ENCODE data around the gene SPEM1.
"Not testable (repeated sequence)": the region's sequence is repeated elsewhere in the genome, so short reads cannot be mapped to it uniquely, and the experiment has no call there.

SPEM1 gene

DNA sequence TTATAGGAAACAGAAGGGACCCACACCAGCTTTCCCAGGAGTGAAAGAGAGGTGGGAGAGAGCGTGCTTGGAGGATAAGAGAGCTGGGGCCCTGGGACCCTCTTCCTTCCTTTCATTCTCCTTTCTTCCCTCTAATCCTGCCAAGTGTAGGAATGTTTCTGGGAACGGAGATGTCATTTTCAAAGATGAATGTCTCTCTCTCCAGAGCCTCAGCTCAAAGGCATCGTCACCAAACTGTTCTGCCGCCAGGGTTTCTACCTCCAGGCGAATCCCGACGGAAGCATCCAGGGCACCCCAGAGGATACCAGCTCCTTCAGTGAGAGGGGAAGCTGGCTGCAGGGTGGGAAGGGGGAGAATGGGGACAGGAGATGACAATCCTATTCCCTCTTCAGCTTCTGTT lies 21.1 kb downstream of the SPEM1 start:
- no peak for DNase-seq (ENCODE audit: low read depth)

DNA sequence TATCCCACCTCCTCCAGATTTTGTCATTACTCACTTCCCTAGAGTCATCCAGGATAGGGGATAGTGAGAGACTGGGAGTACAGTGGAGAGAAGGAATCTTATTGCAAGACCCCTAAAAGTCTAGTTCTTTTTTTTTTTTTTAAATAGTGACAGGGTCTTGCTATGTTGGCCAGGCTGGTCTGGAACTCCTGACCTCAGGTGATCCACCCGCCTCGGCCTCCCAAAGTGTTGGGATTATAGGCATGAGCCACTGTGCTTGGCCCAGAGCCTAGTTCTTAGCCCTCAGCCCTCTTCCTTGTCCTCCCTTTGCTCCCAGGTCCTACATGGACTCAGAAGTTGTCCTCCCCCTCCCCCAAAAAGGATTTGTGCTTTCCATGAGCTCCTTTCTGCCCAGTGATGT lies 22.0 kb downstream of the SPEM1 start:
- DNase-seq (ENCODE audit: low read depth): no peak

DNA sequence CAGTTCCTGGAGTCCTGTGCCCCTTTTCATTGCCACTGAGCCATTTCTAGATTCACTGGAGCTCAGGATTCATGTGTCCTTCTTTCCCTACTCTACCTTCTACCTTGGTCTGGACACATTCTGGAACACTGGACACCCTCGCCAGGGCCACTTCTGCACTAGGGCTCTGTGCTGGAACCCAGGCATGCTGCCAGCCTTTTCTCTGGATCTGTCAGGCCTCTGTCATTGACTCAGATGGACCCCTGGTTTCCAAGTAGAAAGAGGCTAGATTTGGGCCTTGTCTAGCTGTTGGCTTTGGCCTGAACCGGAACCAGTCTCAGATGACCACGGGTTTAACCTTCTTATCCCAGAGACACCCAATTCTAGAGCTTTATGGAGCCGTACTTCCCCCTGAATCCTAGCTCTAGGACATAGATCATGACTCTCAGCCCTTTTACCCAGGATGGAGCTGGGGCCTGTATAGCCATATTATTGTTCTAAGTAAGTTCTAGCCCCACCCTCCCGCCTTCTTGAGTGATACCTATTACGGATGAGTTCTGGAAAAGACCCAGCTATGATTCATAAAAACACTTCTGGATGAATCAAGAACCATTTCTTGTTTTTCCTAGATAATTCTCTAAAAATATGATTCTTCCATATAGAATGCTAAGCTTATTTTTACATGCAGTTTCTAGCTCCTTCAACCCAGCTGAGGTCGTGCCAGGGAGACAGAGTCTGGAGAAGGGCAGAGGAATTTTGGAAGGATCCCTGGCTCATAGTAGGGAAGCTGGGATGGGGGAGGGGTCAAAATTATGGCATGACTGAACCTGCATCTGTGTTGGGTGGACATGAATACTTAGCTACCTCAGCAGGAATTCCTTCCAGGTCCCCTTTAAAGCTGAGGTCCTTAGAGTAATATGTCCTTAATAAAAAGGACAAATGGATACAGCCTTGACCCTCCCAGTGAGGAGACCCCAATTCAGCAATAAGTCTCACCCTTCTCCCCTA lies 23.7 kb downstream of the SPEM1 start:
- no peak for DNase-seq (ENCODE audit: low read depth)

DNA sequence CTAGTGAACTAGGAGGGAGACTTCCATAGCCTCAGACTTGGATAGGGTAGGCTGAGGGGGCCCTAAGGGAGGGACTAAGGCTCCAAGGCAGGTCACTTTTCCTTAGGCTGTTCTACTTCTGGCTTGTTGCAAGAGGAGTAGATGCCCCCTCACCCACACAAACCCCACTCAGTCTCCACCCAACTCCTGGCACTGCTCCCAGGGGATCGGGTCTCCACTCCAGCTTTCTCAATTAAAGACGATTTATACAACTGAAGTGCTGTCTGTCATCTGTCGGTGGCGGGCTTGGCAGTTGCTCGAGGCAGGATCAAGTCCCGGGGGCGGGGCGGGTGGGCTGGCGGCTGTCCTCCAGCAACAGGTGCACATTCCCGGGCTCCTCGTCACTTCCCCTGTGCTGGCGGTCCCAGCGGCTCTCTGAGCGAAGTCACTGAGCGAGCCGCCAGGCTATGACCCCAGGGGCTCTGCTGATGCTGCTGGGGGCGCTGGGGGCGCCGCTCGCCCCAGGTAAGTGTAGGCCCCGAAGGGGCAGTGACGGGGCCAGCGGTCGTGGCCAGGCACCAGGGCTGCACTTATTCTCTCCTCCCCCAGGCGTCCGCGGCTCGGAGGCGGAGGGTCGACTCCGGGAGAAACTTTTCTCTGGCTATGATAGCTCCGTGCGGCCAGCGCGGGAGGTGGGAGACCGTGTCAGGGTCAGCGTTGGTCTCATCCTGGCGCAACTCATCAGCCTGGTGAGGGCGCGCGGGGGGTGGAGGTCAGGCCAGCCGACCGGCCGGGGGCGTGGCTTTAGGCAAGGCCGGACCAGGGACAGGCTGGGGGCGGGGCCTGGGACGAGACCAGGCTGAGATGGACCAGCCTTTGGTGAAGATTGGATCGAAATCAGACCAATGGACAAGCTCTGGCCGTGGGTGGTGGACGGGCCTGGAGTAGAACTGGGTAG lies 24.8 kb downstream of the SPEM1 start, which contains the start of gene CHRNB1:
CHRNB1 (plus strand) TSS at position 380 of the 937 bp plus-strand sequence; CDS start at position 447, 67 bp downstream.
- DNase-seq (ENCODE audit: low read depth): no peak

DNA sequence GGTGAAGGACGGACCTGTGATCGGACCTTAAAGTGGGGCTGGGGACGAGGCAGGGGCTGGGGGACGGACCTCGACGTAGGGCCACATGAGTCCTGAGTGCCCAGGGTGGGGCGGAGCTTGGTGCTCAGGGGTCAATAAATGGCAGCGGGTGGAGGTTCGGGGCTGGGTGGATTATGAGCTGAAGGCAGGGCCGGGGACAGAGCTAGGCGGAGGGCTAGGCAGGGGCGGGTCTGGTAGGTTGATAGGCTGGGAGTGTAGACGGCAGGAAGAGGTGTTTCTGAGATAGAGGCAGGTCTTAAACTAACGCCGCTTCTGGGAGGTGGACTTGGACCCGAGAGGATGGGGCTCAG lies 25.5 kb downstream of the SPEM1 start:
- DNase-seq (ENCODE audit: low read depth): no peak

DNA sequence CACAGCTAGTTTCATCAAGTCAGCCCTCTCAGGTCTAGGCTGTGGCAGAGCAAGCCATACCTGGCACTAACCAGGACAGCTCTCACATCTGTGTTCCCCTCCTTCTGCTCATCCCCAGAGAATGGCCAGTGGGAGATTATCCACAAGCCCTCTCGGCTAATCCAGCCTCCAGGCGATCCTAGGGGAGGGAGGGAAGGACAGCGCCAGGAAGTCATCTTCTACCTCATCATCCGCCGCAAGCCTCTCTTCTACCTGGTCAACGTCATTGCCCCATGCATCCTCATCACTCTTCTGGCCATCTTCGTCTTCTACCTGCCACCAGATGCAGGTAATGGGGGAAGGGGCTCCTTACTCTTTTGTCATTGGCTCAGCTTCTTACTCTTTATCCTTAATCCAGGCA lies 28.3 kb downstream of the SPEM1 start:
- no peak for DNase-seq (ENCODE audit: low read depth)

DNA sequence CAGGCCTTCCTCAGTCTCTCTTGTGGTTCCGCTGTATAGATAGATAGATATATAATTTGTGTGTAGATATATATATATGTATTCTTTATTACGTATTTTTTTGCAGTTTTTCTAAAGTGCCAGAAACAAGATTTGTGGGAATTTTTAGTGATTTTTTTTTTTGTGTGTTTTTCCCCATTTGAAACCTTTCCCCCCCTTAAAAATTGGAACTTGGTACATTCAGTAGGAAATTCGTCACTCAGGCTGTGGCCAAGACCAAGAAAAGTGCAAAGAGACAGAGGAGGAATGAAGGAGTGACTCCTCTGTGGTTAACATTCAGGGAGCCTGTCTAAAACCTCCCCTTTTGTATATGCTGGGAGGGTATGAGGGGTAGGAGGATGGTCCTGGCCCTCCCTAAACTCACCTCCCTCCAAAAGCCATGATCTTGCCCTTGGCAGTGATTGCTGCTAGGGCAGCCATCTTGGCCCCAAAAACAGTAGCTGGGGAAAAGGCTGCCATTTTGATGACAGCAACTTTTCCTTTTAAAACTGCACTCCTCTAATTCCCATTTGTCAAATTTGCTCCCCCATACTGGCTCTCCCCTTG lies 39.9 kb downstream of the SPEM1 start:
- DNase-seq (ENCODE audit: low read depth): no peak

DNA sequence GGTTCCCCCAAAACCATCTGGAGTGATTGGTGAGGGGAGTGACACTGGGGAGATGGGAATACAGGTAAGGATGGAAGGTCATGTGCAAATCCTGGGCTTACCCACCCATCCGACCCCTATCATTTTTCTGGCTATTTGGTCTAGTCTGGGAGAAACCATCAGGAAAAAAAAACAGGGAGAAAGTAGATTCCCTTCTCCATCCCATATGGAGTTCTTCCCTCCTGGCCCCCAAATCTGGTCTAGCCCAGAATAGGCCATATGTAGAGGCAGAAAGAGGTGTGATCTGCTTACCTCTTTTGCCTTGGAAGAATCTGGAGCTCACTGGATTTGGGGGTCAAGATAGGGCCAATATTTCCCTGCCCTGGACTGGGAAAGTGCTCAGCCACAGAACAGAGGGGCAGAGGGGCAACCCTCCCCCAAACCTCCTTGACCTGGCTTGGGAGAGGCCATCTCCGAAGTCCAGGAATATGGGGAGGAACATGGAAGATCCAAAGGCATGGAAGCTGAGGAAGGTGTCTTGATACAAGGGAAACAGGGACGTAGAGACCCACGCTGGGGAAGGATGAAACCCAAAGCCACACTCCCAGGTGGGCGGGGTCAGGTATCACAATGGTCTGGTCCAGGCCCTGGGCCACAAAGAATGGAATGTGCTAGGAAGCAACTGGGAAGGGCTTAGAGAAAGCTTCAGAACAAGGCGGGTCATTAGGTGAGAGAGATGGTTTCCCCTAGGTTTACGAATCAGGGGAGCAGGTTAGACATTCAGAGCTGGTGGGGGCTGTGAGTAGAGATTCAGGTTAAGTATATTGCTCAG lies 40.9 kb downstream of the SPEM1 start:
- DNase-seq (ENCODE audit: low read depth): no peak

DNA sequence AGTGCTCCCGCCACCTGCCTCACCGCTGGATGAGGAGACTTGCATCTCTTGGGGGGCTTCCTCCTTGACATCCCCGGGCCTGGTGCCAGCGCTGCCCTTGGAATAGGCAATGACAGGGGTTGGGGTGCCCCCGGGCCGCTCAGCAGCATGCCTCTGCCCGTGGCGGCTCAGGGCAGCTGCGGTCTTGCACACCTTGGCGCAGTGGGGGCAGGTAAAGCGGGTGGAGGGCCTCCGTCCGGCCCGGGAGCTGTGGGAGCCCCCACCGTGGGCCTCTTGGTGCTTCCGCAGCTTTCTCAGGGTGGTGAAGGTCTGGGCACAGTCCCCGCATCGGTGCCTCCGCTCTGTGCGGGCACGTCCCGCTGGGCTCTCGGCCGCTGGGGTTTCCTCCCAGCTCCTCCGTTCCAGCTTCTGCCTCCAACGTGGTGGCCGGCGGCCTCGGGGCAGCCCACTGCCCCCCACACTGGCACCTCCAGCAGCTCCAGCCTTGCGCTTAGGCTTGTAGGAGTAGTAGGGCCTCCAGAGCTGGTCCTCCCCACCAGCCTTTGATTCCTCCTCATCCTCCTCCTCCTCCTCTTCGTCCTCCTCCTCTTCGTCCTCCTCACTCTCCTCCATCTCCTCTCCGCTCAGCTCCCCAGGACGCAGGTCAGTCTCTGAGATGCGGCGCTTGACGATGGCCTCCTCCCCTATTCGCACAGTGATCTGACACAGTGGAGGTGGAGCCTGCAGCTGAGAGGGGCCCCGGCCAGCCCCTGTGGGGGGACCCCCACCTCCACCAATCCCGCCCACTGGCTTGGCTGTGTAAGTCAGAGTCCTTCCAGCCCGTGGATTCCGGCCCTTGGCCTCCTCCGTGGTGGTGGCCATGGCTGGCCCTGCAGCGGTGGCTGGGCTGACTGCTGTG lies 42.6 kb downstream of the SPEM1 start:
- DNase-seq (ENCODE audit: low read depth): no peak

DNA sequence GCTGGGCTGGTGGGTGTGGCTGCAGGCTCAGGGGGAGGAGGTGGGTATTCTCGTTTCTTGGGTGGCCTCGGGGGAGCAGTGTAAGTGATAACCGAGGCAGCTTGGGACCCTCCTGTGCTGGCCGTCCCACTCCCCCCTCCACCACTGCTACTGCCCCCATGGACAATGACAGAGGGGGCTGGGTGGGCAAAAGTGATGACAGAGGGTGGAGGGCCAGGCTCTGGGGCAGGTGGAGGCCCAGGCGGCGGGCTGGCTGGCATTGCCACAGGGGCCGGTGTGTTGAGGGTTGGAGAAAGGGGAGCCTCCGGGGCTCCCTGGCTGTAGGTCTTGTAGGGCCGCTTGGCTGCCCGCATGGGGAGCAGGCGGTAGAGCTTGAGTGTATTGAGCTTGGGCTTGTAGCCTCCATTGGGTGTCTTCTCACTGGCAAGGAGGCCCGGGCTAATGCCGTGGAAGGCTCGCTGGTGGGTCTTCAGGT lies 43.3 kb downstream of the SPEM1 start:
- no peak for DNase-seq (ENCODE audit: low read depth)

DNA sequence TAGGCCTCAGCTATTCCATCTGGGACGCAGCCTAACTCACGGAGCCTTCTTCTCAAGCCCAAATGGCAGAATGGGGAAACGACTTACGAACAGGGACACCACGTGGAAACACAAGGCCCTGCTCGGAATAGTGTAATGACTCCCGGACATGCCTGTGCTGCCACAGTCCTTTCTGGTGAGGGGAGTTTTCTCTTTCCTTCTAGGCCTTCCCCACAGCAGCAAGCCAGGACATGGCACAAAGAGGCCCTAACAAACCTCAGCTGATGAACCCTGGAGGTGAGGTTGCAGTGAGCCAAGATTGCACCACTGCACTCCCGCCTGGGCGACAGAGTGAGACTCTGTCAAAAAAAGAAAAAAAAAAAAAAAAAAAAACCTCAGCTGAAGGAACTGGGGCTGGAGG lies 44.0 kb downstream of the SPEM1 start:
- no peak for DNase-seq (ENCODE audit: low read depth)

DNA sequence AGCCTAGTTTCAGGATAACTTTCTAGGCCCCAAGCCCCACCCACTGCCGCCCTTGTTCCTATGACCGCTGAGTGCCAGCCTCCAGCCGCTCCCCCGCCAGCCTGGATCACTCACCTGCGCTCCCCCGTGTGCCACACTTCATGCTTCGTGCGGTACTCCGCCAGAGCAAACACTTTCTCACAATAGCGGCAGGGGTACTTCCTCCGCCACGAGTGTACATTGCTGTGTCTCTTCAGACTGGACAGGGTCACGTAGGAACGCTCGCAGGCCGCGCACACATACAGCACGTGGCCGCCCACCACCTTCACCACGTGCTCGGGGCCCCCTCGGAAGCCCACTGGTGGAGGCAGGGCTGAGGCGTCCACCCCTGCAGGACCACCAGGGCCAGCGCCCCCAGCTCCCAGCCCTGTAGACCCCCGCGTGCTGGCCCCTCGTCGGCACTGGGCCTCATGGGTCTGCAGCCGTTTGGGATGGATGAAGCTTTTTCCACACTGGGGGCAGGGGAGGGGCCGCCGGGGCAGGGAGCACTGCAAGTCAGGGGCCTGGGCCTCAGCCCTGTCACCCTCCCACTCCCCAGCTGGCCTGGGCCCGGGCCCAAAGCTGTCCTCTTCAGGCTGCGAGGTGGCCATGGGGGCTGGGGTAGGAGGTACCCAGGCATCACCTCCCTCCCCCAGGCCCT lies 45.6 kb downstream of the SPEM1 start:
- DNase-seq (ENCODE audit: low read depth): no peak

DNA sequence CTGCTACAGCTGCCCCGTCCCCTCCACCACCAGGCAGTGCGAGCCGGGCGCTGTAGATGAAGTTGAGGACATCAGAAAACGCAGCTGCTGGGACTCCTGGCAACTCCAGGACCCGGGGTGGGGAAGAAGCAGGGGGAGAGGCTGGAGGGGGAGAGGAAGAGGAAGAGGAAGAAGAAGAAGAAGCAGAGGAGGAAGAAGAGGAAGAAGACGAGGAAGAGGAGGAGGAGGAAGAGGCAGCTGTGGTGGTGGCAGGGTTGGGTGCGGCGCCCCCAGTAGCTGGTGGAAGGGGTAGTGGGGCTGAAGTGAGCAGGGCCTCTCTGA lies 46.2 kb downstream of the SPEM1 start:
- DNase-seq (ENCODE audit: low read depth): no peak

DNA sequence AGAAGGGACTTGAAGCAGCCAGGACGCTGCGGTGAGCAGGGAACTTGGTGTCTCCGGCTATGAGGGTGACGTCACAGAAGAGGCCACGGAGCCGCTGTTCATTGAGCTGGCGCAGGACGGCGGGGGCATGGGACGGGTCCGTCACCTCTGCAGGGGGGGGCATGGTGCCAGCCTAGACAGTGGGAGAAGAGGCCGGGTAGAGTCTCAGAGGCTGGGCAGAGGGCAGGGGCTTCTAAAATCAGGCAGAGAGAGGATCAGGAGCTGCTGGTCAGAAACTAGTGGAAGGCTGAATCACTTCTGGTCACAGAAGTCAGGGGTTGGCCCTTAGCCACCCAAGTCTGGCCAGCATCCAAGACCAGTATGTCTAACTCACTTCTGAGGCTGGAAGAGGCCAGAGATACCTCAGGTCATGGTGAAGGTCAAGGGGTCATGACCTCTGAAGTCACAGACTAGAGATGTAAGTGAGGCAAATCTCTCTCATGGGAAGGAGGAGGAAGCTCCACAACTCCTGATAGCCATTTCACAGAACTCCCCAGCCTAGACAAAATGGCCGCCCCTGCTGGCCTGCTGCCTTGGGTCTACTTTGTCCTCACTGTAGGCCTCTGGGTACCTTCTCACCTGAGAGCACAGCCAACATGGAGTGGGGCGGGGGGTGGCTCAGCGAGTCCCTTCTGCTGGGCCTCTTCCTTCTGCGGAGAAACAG lies 46.7 kb downstream of the SPEM1 start:
- DNase-seq (ENCODE audit: low read depth): no peak

DNA sequence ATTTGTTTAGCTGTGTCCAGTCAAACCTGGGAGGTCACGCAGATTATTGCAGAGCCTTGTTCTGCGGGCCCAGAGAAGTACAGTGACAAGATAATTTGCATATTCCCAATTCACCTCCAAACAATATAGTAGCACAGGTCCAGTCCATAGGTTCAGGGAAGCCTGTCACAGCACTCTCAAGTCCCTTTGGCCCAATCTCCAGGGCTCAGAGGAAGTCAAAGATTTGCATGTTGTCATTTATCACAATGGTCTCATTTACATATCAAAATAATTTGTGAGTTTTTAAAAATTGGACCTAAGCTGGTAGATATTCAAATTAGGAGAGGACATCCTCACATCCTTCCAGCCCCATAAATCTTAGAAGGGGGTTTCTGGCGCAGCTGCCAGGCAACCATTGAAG lies 47.4 kb downstream of the SPEM1 start:
- no peak for DNase-seq (ENCODE audit: low read depth)

DNA sequence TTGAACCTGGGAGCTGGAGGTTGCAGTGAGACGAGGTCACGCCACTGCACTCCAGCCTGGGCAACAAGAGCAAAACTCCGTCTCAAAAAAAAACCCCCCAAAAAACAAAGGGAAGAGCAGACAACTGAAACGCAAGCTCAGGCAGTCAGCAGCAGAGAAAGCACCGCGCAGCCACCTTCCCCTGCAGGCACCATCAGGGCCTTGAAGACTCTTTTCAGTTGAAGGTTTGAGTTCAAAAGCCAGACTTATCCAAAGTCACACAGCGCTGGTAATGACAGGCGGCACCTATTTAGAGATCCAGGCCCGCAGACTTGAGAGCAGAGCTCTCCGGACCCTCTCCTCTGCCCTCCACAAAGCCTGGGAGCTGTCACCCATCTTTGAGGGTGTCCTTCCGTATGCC lies 48.2 kb downstream of the SPEM1 start:
- DNase-seq (ENCODE audit: low read depth): no peak

DNA sequence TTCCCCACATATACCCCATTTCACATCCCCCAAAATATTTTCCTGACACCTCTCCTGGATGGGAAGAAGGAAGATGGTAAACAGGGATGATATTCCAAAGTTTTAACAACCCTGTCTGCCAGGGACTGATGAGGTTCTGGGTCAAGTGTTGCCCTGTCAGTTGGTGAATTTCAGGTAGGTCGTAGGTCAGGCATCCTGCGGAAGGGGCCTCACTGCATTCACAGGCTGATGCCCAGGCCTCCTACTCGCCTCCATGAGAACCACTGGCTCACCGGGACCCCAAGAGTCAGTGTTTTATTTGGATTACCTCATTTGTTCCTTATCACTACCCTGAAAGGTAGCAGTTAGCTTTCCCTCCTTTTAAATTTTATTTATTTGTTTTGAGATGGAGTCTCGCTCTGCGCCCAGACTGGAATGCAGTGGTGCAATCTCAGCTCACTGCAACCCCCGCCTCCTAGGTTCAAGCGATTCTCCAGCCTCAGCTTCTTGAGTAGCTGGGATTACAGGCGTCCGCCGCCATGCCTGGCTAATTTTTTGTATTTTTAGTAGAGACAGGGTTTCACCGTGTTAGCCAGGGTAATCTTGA lies 48.8 kb downstream of the SPEM1 start:
- no peak for DNase-seq (ENCODE audit: low read depth)

DNA sequence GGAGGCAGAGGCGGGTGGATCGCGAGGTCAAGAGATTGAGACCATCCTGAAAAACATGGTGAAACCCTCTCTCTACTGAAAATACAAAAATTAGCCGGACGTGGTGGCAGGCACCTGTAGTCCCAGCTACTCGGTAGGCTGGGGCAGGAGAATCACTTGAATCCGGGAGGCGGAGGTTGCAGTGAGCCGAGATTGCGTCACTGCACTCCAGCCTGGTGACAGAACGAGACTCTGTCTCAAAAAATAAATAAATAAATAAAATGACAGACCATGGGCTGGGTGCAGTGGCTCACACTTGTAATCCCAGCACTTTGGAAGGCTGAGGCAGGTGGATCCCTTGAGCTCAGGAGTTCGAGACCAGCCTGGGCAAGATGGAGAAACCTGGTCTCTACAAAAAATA lies 49.7 kb downstream of the SPEM1 start:
- not testable (repeated sequence) for DNase-seq (ENCODE audit: low read depth)

DNA sequence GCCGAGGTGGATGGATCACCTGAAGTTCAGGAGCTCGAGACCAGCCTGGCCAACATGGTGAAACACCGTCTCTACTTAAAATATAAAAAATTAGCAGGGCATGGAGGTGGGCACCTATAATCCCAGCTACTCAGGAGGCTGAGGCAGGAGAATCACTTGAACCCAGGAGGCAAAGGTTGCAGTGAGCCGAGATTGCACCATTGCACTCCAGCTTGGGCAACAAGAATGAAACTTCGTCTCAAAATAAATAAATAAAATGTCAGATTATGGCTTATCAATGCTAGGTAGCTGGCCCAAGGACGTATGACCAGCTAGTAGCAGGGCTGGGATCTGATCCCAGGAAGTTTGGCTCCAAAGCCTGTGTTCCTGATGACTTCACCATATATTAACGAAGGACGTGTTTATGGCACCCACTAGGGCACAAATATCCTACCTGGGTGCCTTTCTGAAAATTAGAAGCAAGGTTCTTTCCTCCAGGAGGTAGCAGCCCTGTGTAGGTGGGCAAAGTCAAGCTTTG lies 50.4 kb downstream of the SPEM1 start:
- DNase-seq (ENCODE audit: low read depth): not testable (repeated sequence)
